Occipital lobe (tissue), 2 donors: ENCODE results near the gene NCBP1. TPM values are rescaled to one million over a fixed set of nuclear protein-coding genes. Genes with fewer than 3 reads are reported as not detected.
"Not testable (repeated sequence)": the region's sequence is repeated elsewhere in the genome, so short reads cannot be mapped to it uniquely, and the experiment has no call there.

Source experiments
- DNase-seq: peaks from one replicate; lab custom pipeline; 2025; lab: John Stamatoyannopoulos, UW
- total RNA-seq: library from RNA; depleted of rRNA; stranded (reverse); fragments of >200 nt; gene quantifications from one replicate; pipeline ENCODE4 v1.2.3, GENCODE V29; 2014

NCBP1 gene
- total RNA-seq, 1 donor from 2014 or later = 64.3 TPM

DNA sequence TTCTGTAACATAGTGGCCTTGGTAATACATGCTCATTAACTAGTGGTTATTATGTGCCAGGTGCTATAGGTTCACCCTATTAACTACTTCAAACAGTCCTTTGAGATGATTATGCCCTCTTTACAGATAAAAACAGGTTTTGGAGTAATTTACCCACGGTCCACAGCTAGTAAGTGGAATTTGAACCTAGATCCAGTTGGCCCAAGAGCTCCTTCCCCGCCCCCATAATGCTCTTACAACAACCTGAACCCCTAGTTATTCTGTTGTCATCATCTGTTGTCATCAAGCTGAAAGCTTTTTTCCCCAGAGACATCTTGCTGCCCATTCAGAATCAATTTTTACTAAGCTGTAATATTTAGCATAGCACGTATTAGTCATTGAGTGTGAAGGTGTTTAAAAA is 40.3 kb downstream of the NCBP1 start:
- DNase-seq = no peak

DNA sequence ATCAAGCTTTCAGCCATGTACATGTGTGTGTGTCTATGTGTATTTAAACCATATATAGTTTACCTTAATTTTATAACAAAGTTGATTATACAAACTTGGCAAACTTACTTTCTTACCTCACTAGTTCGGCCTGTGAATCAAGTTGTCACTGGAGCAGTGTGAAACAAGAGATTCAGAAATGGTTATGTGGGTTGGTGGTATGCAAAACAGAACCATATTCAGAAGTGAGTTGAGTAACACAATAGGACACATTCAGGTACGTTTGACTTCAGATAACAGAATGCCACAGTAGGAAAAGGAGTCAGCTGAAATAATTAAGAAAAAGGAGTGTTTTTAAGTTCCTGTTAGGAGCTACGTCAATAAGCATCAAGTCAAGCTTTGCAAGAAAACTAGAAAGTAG is 42.0 kb downstream of the NCBP1 start:
- no peak for DNase-seq

DNA sequence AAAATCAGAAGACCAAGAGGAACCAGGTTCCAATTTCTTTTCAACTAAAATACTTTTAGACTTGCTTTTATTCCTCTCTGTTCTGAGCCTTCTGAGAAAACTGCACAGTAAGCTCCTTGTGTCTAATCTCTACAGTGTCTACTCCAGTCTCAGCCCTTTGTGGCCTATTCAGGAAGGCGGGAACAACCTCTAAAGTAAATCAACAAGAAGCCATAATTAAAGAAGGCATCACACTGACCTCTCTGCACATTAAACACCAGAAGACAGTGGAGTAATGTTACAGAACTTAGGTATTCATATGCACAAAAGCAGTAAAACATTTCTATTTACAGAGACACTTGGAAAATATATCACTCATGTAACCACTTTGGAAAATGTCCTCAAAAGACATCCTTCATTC is 48.6 kb downstream of the NCBP1 start:
- DNase-seq = no peak

DNA sequence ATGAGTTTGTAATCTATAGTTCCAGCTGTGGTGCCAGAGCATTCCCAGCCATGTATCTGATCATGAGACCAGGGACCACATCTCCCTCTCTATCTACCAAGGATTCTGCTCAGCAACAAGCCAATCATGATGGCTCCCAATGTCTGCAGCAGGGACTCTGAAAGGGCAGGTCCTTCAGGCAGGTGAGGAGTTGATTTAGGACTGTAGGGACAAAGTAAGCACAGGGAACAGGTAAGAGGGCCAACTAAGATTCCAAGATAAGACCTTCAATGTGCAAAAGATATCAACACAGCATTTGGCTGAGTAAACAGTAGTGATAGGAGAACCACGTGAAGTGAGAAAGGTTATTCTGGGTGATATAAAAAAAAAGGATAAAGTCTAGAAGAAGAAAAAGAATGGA is 55.0 kb downstream of the NCBP1 start:
- DNase-seq = no peak

DNA sequence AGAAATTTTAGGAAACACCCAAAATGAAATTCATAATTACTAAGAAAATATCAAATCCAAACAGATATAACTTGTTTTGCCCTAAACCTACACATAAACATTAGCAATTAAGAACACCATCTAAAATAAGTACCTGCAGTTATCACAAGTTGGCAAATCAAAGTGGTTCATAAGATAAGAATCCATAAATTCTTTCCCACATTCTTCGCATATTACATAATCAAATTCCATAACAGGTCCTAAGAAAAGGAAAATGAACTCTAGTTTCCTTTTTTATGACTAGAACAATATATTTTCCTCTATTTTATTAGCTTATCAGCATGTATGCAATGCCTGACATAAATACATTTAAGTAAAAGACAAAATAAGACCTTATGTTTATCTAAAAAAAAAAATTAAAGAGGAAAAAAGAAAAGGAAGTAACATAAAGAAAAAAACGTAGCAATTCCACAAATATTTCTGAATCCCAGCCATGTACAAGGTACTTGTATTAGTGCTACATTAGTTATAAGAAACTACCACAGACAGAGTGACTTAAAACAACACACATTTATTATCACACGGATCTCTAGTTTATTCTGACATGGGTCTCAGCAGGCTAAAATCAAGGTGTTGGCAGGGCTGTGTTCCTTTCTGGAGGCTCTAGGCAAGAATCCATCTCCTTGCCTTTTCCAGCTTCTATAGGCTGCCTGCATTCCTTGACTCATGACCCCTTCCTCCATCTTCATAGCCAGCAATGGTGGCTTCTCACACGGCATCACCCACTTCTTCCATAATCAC is 56.0 kb downstream of the NCBP1 start:
- DNase-seq = no peak

DNA sequence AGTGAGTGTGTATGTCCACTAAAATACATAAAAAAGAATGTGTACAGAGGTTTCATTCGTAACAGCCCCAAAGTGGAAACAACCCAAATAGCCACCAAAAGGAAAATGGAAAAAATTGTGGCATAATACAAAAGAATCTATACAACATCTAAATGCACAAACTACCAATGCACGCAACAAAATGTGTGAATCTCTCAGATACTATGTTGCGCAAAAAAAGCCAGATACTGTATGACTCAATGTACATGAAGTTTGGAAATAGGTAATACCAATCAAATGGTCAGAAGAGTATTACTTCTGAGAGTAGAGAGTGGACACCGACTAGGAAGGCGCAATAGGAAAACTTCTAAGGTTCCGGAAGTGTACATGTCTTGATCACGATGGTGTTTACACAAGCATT is 61.1 kb downstream of the NCBP1 start:
- no peak for DNase-seq

DNA sequence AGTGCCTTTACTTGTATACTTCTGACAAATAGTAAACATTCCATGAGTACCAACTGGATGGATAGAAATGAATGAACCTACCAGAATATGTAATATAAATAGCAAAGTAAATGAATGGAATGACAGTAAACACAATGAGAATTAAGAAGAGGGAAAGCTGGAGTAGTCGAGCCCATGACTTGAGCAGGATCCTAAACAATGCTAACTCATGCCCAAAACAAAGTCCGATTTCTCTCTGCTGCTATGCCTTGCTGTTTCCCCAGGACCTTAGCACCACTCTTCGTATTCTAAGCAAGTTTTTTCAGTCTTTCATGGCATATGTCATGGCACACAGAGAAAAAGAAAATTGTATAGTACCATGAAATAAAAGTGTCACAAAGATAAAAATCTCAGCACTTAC is 61.8 kb downstream of the NCBP1 start:
- no peak for DNase-seq

DNA sequence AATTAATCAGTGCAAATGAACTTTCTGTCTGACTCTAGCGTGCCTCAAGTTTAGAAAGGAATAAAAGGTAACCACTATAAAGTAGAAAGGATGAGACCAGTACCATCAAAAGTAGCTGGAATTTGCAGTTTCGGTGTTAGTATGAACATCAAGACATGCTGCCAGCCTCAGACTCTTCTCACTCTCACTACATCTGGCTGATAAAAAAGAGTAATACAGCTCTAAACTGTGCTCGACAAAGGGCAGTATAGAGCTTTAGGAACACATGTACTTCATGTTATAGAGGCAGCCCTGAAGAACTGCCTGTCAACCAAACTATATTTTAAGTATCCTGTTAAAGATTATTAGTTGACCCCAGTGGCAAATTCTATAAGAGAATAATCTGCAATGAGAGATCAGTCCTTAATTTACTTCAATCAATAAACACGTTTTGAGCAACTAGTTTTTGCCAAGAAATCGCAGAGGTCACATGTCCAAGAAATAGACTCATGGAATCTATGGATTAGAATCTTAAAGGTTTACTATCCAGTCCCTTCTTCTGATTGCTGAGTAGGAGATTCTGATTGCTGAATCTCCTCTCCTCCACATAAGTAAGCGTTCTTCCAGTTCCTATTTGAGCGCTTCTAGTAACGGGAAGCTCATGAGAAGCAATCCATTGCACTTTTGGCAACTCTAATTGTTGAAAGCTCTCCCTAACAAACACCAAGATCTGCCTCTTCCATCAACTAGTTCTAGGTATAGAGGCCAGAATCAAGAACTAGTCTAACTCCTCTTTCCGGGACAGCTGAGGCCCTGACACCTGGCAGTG is 62.6 kb downstream of the NCBP1 start:
- no peak for DNase-seq

DNA sequence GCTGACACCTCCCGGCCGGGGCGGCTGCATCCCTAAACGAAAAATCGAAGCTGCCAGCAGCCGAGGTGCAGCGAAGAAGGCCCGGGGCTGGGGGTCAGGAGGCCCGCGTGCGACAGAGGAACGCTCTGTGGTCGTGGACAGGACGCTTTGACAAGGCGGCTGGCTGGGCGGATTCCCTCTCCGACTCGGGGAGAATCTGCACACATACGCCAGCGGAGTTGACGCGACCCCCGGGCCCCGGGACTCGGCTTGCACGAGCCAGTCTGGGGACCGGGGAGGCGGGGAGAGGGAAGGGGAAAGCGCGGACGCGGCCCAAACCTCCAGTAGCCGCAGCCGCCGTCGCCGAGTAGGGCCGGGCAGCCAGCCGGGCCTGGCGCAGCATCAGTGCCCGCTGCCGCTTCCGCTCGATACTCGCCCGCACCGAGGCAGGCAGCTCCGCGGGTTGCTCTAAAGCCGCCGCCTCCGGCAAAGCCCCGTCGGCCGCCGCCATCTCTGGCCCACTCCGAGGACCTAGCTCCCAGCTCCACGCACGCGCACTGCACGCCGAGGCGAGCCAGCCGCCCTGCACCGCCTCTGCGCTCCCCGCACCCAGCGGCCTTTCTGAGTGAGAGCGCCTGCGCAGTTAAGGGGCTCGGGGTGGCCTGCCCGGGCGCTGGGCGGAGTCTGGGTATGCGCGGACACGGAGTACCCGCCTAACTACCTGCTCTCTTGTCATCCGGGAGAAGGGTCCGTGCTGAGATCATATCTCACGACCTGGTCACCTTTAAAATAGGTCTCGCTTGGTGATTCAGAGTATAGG is 63.4 kb downstream of the NCBP1 start, which contains the start of gene XPA:
XPA (minus strand) TSS at position 538 of the 799 bp plus-strand sequence; CDS start at position 490, 48 bp downstream.
- peak; percentile 92 for DNase-seq

DNA sequence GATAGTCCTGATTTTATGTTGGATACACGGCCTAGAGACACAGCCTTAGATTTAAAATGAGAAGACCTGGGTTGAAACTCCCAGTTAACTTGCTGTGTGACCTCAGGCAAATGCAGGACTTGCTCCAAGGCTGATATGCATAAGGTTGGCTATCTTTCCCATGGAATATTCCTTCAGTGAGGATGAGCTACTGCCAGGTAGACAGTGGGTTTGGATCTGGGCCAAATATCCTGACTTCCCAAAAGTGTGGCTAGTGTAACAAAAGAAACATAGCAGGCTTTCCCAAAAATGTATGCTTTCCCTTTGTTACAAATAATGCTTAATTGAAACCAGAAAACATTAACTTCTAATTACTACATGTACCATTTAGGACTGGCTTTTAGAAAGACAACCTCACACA is 64.2 kb downstream of the NCBP1 start:
- DNase-seq = no peak

DNA sequence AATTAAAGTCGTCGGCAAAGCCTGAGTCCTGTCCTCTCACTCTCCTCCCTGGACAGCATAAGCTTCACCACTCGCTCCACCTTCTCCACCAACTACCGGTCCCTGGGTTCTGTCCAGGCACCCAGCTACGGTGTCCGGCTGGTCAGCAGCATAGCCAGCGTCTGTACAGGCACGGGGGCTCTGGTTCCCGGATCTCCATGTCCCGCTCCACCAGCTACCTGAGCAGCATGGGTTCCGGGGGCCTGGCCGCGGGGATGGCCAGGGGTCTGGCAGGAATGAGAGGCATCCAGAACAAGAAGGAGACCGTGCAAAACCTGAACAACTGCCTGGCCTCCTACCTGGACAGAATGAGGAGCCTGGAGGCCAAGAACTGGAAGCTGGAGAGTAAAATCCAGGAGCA is 65.2 kb downstream of the NCBP1 start:
- DNase-seq = no peak

DNA sequence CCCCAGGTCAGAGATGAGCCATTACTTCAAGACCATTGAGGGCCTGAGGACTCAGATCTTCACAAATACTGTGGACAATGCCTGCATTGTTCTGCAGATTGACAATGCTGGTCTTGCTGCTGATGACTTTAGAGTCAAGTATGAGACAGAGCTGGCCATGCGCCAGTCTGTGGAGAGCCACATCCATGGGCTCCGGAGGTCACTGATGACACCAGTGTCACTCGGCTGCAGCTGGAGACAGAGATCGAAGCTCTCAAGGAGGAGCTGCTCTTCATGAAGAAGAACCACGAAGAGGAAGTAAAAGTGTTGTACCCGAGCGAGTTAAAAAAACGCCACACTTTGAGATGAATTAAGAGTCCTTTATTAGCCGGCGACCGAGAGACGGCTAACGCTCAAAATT is 65.7 kb downstream of the NCBP1 start:
- DNase-seq = peak; percentile 14

DNA sequence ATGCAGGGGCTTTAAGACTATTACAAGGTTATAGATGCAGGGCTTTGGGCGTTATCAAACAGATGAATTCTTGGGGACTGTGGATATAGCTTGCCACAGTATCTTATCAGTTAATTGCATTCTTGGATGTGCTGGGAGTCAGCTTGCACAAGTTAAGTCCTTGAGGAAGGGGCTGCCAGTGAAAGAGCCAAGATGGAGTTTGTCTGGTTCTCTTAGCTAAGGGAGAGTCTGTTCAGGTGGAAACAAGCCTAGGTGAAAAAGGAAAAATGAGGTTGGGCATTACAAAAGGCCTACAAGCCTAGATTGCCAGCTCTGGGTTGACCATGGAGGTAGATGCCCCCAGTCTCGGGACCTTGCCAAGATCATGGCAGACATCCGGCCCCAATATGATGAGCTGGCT is 66.2 kb downstream of the NCBP1 start:
- not testable (repeated sequence) for DNase-seq

DNA sequence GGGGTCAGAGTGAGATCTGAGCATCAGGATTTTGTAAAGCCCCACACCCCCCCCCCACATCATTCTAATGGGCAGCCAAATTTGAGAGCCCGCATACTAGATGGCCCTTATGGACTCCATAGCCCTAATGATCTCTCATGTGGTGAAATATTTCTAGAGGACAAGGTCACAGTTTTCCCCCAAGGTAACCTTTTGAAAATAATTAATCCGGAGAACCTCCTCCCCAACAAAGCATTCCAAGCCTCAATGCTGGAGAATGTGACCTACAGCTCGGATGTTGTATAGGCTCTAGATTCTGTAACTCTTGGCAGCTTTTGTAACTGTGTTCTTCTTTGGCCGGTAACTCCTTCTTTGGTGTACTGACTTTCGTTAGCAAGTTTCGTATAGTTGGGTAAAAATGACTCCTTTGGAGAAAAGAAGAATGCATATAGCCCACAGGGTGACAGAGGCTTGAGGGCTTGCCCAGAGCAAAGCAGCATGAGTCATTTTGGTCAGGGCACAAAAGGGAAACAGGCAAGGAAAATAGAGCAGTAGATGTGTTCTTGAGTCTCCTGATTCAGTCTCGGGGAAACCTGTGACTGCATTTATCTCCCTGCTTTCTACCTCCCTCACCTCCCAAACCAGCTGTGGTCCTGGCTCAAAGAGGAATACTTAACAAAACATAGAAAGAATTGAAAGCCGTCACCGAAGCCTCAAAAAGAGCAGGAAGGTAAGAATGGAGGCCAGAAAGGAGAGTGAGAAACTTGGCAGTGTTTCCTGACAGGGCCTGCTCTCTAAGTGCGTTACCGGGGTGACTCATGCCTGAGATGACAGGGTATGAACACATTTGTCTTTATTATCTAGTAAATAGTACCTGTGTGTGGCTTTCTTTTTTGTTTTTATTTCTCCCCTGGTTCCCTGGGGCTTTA is 70.1 kb downstream of the NCBP1 start:
- DNase-seq = no peak

DNA sequence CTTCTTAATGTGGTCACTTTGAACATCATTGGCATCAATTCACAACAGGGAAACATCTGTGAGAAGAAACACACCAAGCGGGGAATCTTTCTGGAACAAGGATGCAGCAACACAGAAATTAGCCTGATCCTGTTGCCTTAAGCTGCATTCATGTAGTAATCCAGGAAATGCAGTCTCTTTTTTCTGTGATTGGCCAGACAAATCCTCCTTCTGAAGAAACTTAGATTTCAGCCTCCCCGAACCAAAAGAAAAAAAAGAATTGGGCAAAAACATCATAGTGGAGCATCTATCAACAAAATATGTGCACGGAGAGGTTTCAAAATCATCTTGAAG is 70.7 kb downstream of the NCBP1 start:
- DNase-seq = no peak

DNA sequence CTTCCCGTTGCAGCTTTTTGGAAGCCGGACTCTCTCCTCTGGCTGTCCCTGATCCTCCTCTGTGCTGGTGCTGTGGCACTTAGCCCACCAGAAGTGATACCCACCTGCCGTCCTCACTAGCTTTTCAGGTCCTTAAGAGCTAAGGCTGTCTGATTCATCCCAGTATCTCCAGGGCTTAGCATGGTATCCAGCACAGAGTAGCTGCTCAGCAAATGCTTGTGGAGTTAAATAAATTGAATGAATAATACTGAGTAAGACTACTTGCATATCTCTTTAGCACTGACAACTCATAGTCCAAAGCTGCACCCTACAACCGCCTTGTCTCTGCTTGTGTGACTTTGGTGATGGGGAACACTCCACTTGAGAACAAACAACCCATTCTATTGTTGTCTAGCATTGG is 71.2 kb downstream of the NCBP1 start:
- no peak for DNase-seq

DNA sequence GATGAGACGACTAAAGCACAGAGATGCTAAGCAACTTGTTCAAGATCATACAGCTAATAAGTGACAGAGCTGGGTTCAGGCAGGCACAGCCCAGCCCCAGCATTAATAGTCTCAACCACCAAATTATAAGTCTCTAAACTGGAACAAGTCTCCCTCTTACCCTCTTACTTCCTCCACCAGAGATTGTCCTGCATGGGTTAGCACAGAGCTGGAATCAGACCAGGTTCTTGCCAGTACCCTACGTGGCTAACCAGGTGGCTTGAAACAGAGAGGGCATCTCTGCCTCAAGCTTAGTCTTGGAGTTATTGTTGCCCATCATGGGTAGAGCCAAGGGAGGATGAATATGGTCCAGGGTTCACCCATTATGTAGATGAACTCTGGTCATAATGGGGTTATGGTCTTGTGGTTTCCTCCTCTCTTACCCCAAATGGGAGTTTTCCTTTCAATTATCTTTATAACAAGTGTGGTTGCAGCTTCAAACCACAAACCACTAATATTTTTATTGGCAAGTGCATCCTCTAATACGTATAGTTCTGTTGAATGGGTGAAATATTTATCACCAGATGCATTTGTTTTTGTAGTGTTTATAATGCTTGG is 71.8 kb downstream of the NCBP1 start:
- no peak for DNase-seq

DNA sequence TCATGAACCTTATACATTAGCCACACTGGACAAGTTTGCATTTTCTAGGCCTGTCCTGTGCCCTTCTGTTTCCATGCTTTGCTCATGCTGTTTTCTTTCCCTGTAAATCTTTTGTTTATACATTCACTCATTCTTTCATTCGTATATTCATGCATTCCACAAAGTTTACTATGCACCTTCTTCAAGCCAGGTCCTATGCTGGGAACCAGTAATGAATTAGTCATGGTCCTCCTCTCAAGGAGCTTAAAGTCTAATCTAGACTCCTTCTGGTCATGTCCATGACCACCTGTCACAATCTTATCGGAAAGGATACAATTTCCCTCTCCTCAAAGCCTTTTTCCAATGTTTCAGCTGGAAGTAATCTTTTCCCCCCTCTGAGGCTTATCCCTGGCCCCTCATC is 72.6 kb downstream of the NCBP1 start:
- DNase-seq = no peak

DNA sequence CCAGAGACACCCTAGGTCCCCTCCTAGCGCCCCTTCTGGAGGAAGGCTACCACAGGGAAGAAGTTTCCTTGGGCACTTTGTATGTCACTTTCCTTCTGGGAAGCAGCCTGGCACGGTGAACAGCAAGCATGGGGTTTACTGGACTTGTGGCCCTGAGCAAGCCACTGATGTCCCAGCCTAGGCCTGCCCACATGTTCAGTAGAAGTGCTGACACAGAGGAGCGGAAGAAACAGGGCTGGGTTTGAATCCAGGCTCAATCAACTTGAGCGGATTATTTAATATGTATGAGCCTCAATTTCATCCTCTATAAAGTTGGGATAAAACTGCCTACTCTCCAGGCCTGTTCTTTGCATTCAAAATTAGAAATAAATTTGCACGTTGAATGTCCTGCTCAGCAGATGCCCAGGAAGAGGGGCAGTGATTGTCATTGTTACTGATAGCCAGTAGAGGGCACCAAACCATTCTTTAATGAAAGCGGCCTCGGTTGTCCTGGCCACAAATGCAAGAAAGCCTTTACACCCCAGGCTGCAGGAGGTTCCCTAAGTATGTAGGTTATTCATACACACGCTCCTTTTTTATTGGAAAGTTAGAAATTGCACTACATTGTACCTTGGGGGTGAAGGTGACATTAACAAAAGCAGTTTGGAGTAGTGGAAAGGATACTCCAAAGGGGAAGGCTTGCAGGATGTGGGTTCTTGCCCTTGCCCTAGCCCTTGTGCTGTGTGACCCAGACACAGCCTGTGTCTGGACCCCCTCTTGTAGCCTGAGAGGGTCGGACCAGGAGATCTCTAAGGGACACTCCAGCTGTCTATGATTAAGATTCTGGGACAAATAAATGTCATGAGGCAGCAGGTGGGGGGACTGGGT is 77.0 kb downstream of the NCBP1 start:
- DNase-seq = peak; percentile 9

DNA sequence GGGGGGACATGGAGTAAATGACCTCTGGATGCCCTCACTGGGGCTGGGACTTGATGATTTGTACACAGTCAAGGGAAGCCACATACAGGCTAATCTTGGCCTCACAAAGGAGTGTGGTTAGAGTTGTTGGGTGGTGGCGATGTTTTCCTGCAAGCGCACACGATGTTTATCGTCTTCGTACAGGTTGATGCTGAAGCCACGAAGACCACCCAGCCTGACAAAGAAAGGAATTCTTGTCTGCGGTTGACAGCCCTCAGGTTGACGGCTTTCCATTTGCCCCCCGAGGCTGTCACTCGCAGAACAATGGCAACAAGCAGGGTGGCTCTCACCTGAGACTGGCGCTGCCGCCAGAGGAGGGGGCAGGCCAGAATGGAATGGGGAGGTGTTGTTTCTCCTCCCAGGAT is 77.6 kb downstream of the NCBP1 start:
- no peak for DNase-seq
